Vagina (tissue), 2 donors: ENCODE data around the gene VSTM2B.

Source experiments
- CTCF ChIP-seq, 3 experiments: fragments of 450-650 bp in 2 of 3; fragments of 200-600 bp in 1 of 3; sonication (generic) in 1 of 3; IDR thresholded peaks; one replicate each; pipeline ENCODE4 v1.5.1; 2017 to 2019; ENCODE audit warnings: antibody characterized with exemption in 3 of 3, mild to moderate bottlenecking in 2 of 3, moderate library complexity in 2 of 3
- POLR2A ChIP-seq, 2 donors: fragments of 450-650 bp; IDR thresholded peaks; one replicate each; pipeline ENCODE4 v1.6.1; 2017; ENCODE audit warnings: antibody characterized with exemption in 2 of 2, mild to moderate bottlenecking in 2 of 2, moderate library complexity in 2 of 2

DNA sequence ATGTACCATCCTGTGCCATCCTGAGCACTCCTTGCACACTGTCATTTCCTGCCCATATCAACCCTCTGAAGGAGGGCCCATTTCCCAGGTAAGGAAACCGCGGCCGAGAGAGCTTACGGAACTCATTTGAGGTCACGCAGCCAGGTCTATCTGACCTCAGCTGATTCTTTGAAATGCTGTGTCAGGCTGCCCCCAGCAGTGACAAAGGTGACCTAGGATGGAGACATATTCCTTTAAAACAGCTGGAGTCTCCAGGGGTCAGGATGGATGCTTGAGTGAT lies 42.2 kb upstream of the VSTM2B start:
- no peak for TF ChIP-seq CTCF (IDR thresholded peaks at IDR 0.05)
- no peak for TF ChIP-seq POLR2A (IDR thresholded peaks at IDR 0.05)
